ENCODE measurements around the gene PEPD.

PEPD gene

GRCh38 chr19:33512580-33513137 lies 8.9 kb downstream of the PEPD start:
- H3K4me3 ChIP-seq (IDR thresholded peaks at IDR 0.05; ENCODE audit: insufficient read depth, low read depth, low read length), result no peak overlapping the region
- no peak overlapping the region for H2AFZ ChIP-seq (ENCODE audit: low read depth)
- no peak for TF ChIP-seq CTCF (conservative IDR thresholded peaks at IDR 0.05; ENCODE audit: low read depth, low read length)
- no peaks in the 10 kb centered on the region for H3K27me3 ChIP-seq (ENCODE audit: insufficient read depth, low read depth)
- no peaks in the 10 kb centered on the region for H3K4me1 ChIP-seq (ENCODE audit: low read depth, poor library complexity, severe bottlenecking)
- no peak overlapping the region for H3K4me2 ChIP-seq
- H3K36me3 ChIP-seq (ENCODE audit: insufficient read depth), result no peaks in the 10 kb centered on the region
- H3K9ac ChIP-seq, result no peak overlapping the region
- no peaks in the 10 kb centered on the region for H4K20me1 ChIP-seq (ENCODE audit: insufficient read depth)
- H3K27ac ChIP-seq, result no peak overlapping the region
- no peaks in the 10 kb centered on the region for H3K79me2 ChIP-seq (ENCODE audit: insufficient read depth, low read depth)

- Histone ChIP-seq H3K9ac (no peak overlapping the region), H3K79me2 (ENCODE audit: insufficient read depth, low read depth) (no peaks in the 10 kb centered on the region), H4K20me1 (ENCODE audit: insufficient read depth) (no peaks in the 10 kb centered on the region), H3K4me1 (ENCODE audit: low read depth, poor library complexity, severe bottlenecking) (no peaks in the 10 kb centered on the region), H3K4me2 (no peak overlapping the region), H2AFZ (ENCODE audit: low read depth) (no peak overlapping the region), H3K36me3 (ENCODE audit: insufficient read depth) (no peaks in the 10 kb centered on the region), H3K27me3 (ENCODE audit: insufficient read depth, low read depth) (no peaks in the 10 kb centered on the region), H3K27ac (no peak overlapping the region), H3K4me3 (IDR thresholded peaks at IDR 0.05; ENCODE audit: insufficient read depth, low read depth, low read length) (no peak overlapping the region)
- no peak for TF ChIP-seq CTCF (conservative IDR thresholded peaks at IDR 0.05; ENCODE audit: low read depth, low read length)
These were observed 9.6 kb downstream of the PEPD start for GRCh38 chr19:33512021-33512420.

GRCh38 chr19:33511346-33511745 lies 10.2 kb downstream of the PEPD start:
- TF ChIP-seq CTCF (conservative IDR thresholded peaks at IDR 0.05; ENCODE audit: low read depth, low read length), result no peak
- no peaks in the 10 kb centered on the region for H3K36me3 ChIP-seq (ENCODE audit: insufficient read depth)
- no peak overlapping the region for H3K9ac ChIP-seq
- H3K4me3 ChIP-seq (IDR thresholded peaks at IDR 0.05; ENCODE audit: insufficient read depth, low read depth, low read length), result no peak overlapping the region
- no peaks in the 10 kb centered on the region for H3K4me1 ChIP-seq (ENCODE audit: low read depth, poor library complexity, severe bottlenecking)
- H3K27me3 ChIP-seq (ENCODE audit: insufficient read depth, low read depth), result no peaks in the 10 kb centered on the region
- H3K4me2 ChIP-seq, result no peak overlapping the region
- no peaks in the 10 kb centered on the region for H3K79me2 ChIP-seq (ENCODE audit: insufficient read depth, low read depth)
- H4K20me1 ChIP-seq (ENCODE audit: insufficient read depth), result no peaks in the 10 kb centered on the region
- no peak overlapping the region for H2AFZ ChIP-seq (ENCODE audit: low read depth)
- H3K27ac ChIP-seq, result no peak overlapping the region

GRCh38 chr19:33510462-33511194 lies 11.0 kb downstream of the PEPD start:
- no peaks in the 10 kb centered on the region for H3K36me3 ChIP-seq (ENCODE audit: insufficient read depth)
- H3K9ac ChIP-seq, result no peak overlapping the region
- H3K27ac ChIP-seq, result no peak overlapping the region
- H4K20me1 ChIP-seq (ENCODE audit: insufficient read depth), result no peaks in the 10 kb centered on the region
- H2AFZ ChIP-seq (ENCODE audit: low read depth), result no peak overlapping the region
- TF ChIP-seq CTCF (conservative IDR thresholded peaks at IDR 0.05; ENCODE audit: low read depth, low read length), result no peak
- H3K27me3 ChIP-seq (ENCODE audit: insufficient read depth, low read depth), result no peaks in the 10 kb centered on the region
- no peaks in the 10 kb centered on the region for H3K4me1 ChIP-seq (ENCODE audit: low read depth, poor library complexity, severe bottlenecking)
- H3K4me3 ChIP-seq (IDR thresholded peaks at IDR 0.05; ENCODE audit: insufficient read depth, low read depth, low read length), result no peak overlapping the region
- no peaks in the 10 kb centered on the region for H3K79me2 ChIP-seq (ENCODE audit: insufficient read depth, low read depth)
- H3K4me2 ChIP-seq, result no peak overlapping the region
